GM19099 (cell line): ENCODE measurements around the gene NCAPD2.

ENCODE experiments used
- POLR2A ChIP-seq: IDR thresholded peaks from 3 replicates; pipeline ENCODE4 v1.6.1; 2011; ENCODE audit warnings: low read depth; ENCODE audit not compliant: insufficient read length; ENCODE audit errors: extremely low read depth

Gene NCAPD2

GRCh38 chr12:6536894-6537579 lies 43.1 kb downstream of the NCAPD2 start:
- peak; percentile 19 for TF ChIP-seq POLR2A

DNA sequence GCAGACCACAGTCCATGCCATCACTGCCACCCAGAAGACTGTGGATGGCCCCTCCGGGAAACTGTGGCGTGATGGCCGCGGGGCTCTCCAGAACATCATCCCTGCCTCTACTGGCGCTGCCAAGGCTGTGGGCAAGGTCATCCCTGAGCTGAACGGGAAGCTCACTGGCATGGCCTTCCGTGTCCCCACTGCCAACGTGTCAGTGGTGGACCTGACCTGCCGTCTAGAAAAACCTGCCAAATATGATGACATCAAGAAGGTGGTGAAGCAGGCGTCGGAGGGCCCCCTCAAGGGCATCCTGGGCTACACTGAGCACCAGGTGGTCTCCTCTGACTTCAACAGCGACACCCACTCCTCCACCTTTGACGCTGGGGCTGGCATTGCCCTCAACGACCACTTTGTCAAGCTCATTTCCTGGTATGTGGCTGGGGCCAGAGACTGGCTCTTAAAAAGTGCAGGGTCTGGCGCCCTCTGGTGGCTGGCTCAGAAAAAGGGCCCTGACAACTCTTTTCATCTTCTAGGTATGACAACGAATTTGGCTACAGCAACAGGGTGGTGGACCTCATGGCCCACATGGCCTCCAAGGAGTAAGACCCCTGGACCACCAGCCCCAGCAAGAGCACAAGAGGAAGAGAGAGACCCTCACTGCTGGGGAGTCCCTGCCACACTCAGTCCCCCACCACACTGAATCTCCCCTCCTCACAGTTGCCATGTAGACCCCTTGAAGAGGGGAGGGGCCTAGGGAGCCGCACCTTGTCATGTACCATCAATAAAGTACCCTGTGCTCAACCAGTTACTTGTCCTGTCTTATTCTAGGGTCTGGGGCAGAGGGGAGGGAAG lies 43.9 kb downstream of the NCAPD2 start:
- TF ChIP-seq POLR2A, result peak; percentile 18

DNA sequence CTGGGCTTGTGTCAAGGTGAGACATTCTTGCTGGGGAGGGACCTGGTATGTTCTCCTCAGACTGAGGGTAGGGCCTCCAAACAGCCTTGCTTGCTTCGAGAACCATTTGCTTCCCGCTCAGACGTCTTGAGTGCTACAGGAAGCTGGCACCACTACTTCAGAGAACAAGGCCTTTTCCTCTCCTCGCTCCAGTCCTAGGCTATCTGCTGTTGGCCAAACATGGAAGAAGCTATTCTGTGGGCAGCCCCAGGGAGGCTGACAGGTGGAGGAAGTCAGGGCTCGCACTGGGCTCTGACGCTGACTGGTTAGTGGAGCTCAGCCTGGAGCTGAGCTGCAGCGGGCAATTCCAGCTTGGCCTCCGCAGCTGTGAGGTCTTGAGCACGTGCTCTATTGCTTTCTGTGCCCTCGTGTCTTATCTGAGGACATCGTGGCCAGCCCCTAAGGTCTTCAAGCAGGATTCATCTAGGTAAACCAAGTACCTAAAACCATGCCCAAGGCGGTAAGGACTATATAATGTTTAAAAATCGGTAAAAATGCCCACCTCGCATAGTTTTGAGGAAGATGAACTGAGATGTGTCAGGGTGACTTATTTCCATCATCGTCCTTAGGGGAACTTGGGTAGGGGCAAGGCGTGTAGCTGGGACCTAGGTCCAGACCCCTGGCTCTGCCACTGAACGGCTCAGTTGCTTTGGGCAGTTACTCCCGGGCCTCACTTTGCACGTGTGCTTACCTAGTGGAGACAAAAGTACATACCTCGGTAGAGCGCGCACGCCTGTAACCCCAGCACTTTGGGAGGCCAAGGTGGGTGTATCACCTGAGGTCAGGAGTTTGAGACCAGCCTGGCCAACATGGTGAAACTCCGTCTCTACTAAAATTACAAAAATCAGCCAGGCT lies 44.8 kb downstream of the NCAPD2 start:
- TF ChIP-seq POLR2A, result peak; percentile 25

GRCh38 chr12:6539314-6539682 lies 45.4 kb downstream of the NCAPD2 start:
- TF ChIP-seq POLR2A, result peak; percentile 51

GRCh38 chr12:6539707-6540134 lies 45.8 kb downstream of the NCAPD2 start:
- TF ChIP-seq POLR2A, result no peak

- TF ChIP-seq POLR2A, result no peak
Measured at GRCh38 chr12:6540181-6540877, 46.4 kb downstream of the NCAPD2 start.

GRCh38 chr12:6541371-6542165 lies 47.7 kb downstream of the NCAPD2 start:
- no peak for TF ChIP-seq POLR2A

GRCh38 chr12:6542209-6543009 lies 48.5 kb downstream of the NCAPD2 start:
- no peak for TF ChIP-seq POLR2A

DNA sequence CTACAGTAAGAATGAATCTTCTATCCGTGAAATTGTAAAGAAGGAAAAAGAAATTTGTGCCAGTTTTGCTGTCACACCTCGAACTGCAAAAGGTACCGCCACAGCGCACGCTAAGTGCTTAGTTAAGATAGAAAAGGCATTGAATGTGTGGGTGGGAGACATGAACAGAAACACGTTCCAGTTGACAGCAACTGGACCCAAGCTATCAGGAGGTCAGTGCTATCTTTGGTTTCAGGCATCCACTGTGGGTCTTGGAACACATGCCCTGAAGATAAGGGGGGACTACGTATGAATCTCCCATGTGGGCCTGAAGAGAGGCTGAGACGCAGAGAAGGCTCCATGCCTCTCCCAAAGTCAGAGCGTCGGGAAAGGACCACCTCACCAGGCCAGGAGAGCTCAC lies 52.1 kb downstream of the NCAPD2 start:
- TF ChIP-seq POLR2A, result no peak

- no peak for TF ChIP-seq POLR2A
Measured at GRCh38 chr12:6547566-6547965, 53.7 kb downstream of the NCAPD2 start.

- TF ChIP-seq POLR2A, result no peak
Measured at GRCh38 chr12:6547987-6548386, 54.1 kb downstream of the NCAPD2 start.

- no peak for TF ChIP-seq POLR2A
Measured at GRCh38 chr12:6548556-6548955, 54.7 kb downstream of the NCAPD2 start.
